H1 (cell line): Measurements from ENCODE around the gene KCNAB3. TPM values are rescaled to one million over a fixed set of nuclear protein-coding genes. Genes with fewer than 3 reads are reported as not detected.

ENCODE experiments used
- CEBPB ChIP-seq: IDR thresholded peaks from 2 replicates; pipeline ENCODE4 v1.6.1; 2012; ENCODE audit warnings: low read depth, low read length
- CREB1 ChIP-seq: IDR thresholded peaks from 2 replicates; pipeline ENCODE4 v1.6.1; 2012; ENCODE audit warnings: inconsistent platforms
- HDAC6 ChIP-seq: IDR thresholded peaks from one replicate; pipeline ENCODE4 v1.7.1; 2012; ENCODE audit warnings: low read depth, mild to moderate bottlenecking, inconsistent platforms, low read length, moderate library complexity
- KDM1A ChIP-seq: fragments of 200-600, 300-600 bp; sonication (generic); IDR thresholded peaks from 2 replicates; pipeline ENCODE4 v1.7.1; 2016; ENCODE audit warnings: mild to moderate bottlenecking, low read length, borderline replicate concordance
- KDM5A ChIP-seq: fragments of 200-600 bp; IDR thresholded peaks from 2 replicates; pipeline ENCODE4 v1.7.1; 2012; ENCODE audit warnings: mild to moderate bottlenecking, low read length, inconsistent platforms, mixed read lengths
- NANOG ChIP-seq: IDR thresholded peaks from 2 replicates; pipeline ENCODE4 v1.6.1; 2011; ENCODE audit warnings: low read length, low read depth, mild to moderate bottlenecking, inconsistent platforms; ENCODE audit not compliant: insufficient read depth, poor library complexity, severe bottlenecking
- NRF1 ChIP-seq: IDR thresholded peaks from 2 replicates; pipeline ENCODE4 v1.6.1; 2011; ENCODE audit warnings: mild to moderate bottlenecking, low read depth, low read length, improper control_type of control experiment
- POLR2A ChIP-seq, 2 experiments: IDR thresholded peaks; 1 replicate in 1 of 2; 2 replicates in 1 of 2; pipeline ENCODE4 v1.6.1; 2011; ENCODE audit warnings: low read depth in 2 of 2, low read length in 2 of 2, mild to moderate bottlenecking in 2 of 2; ENCODE audit errors: control extremely low read depth in 1 of 2
- RNF2 ChIP-seq: fragments of 200-900, 300-1000 bp; sonication (generic); IDR thresholded peaks from 2 replicates; pipeline ENCODE4 v1.7.1; 2016; ENCODE audit warnings: borderline replicate concordance, low read depth, mild to moderate bottlenecking, antibody characterized with exemption, low read length; ENCODE audit not compliant: poor library complexity, severe bottlenecking; ENCODE audit errors: missing control alignments
- SIX5 ChIP-seq: IDR thresholded peaks from 2 replicates; pipeline ENCODE4 v1.6.1; 2011; ENCODE audit warnings: mild to moderate bottlenecking, low read depth, low read length
- polyA plus RNA-seq, 7 experiments: library from polyadenylated mRNA; depleted of rRNA in 3 of 7; stranded (reverse) in 5 of 7; unstranded in 2 of 7; fragments of >200 nt in 5 of 7; fragments of 200-250 nt in 2 of 7; gene quantifications; 1 replicate in 5 of 7; 2 replicates in 1 of 7; 4 replicates in 1 of 7; pipeline versions ENCODE4 v1.2.1 to v1.2.3, GENCODE V29; 2011 to 2013; ENCODE audit warnings: missing spikeins in 2 of 7, mixed read lengths in 2 of 7
- total RNA-seq: library from RNA; stranded (reverse); fragmentation: NEBNext Ultra II Directional; extraction: Animal tissue kit (Norgen Biotek cat#: 25700); gene quantifications from 2 replicates; pipeline ENCODE4 v1.2.1, GENCODE V29; 2021

Gene KCNAB3
- total and polyA plus RNA-seq, 2 of the 8 experiments (the other 6 are each of a cell fraction or from before 2014, with no cell fraction given), result 1.7 to 2.4 TPM

DNA sequence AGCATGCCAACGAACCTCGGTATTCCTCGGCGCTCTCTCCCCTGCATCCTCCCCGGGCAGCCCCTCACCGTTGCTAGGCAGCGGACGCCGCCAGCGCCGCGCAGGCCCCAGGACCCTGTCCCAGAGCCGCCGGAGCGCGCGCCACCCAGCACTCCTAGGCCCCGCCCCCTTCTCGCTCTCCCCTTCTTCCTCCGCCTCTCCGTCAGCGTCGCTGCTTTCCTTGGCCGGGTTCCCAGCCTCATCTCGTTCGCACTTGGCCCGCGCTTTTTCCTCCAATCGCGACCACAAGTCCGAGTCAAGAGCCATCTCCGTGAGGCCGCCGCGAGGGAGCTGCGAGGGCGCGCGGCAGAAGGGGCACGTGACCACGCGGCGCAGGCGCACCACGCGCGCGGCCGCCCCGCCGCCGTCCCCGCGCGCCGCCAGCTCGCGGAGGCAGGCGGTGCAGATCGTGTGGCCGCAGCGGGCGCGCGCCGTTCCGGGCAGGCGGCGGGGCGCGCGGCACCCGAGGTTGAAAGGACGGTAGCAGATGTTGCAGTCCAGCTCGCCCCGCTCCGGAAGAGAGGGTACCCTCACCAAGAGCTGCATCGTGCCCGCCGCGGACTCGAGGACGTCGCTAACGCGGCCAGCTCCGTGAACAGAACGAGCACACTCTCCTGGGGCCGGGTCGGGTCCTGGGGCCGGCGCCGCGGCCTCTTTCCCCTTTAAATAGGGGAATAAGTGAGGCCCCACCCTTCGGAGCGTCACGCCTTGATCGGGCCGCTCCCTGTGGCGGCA is 13.9 kb downstream of the KCNAB3 start, which contains the start of gene RNF227 (continued):
- no peak for TF ChIP-seq NANOG
- TF ChIP-seq CEBPB, result no peak
- no peak for TF ChIP-seq SIX5
- peak; percentile 61 for TF ChIP-seq RNF2
- TF ChIP-seq KDM5A, result no peak
- TF ChIP-seq CREB1, result no peak
- no peak for TF ChIP-seq POLR2A (IDR thresholded peaks at IDR 0.05; ENCODE audit: control extremely low read depth in 1 of 2, low read depth in 2 of 2, low read length in 2 of 2)
- TF ChIP-seq KDM1A, result no peak
- TF ChIP-seq HDAC6, result no peak
- TF ChIP-seq NRF1, result peak; percentile 37; the same call in 1 of the 2 replicates
- TF ChIP-seq, all 59 proteins: peak for 16
